ENCODE measurements around the gene CEMIP.

The CEMIP gene

DNA sequence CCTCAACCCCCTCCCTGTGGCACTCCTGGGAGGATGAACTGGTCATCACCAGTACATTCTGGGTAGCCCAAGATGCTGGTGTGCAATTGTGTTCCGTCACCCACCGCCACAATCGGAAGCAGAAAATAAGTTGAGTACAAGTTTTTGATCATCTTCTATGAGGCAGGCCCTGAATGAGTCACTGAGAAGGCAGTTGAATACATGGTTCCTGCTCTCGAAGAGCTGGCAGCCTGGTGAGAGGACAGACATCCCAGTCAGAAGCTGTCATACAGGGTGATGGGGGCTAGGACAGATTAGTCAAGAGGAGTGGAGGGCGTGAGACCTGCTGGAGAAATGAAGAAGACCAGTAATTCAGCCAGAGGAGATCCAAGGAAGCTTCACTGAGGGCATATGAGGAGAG lies 6.2 kb downstream of the CEMIP start:
- no peak for DNase-seq (ENCODE audit: low read depth, low spot score)

- DNase-seq (ENCODE audit: low read depth, low spot score): no peak
Observed at GRCh38 chr15:80785811-80786354, 6.7 kb downstream of the CEMIP start.

GRCh38 chr15:80787316-80787715 lies 8.1 kb downstream of the CEMIP start:
- DNase-seq (ENCODE audit: low read depth, low spot score): no peak

DNA sequence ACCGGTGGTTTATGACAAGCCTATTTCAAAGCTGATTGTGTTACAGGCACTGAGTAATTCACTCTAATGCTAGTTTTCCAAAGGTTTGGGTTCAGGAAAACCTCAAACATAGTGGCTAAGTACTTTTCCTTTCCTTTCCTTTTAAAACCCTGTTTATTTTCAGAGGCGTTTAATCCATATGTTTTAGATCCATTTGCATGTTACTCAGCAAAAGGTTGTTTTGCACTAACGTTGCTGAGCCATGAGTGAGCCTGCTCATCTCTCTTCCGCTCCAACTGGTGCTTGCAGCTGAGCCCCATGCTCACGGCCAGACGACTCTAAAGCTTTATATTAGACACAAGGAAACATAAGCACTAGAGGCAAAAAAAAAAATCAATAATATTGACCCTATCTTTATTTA lies 9.4 kb downstream of the CEMIP start:
- no peak for DNase-seq (ENCODE audit: low read depth, low spot score)

GRCh38 chr15:80789296-80789695 lies 10.1 kb downstream of the CEMIP start:
- no peak for DNase-seq (ENCODE audit: low read depth, low spot score)

GRCh38 chr15:80789796-80790195 lies 10.6 kb downstream of the CEMIP start:
- no peak for DNase-seq (ENCODE audit: low read depth, low spot score)

DNA sequence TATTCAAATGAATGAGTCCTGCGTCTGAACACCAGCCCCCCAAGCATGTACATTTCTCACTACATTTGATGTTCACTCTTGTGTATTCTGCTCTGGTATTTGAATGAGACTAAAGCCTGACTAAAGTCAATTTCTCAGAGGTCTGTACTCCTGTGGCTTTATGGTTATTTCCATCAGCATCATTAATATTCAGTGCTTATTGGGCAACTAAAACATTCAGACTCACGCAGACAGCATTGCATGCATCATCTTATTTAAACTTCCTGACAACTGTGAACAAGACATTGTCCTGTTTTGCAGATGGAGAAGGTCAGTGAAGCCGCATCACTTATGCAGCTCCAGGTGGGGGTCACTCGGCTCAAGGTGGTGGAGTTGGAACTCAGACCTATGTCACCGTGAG lies 11.1 kb downstream of the CEMIP start:
- DNase-seq (ENCODE audit: low read depth, low spot score): no peak

DNA sequence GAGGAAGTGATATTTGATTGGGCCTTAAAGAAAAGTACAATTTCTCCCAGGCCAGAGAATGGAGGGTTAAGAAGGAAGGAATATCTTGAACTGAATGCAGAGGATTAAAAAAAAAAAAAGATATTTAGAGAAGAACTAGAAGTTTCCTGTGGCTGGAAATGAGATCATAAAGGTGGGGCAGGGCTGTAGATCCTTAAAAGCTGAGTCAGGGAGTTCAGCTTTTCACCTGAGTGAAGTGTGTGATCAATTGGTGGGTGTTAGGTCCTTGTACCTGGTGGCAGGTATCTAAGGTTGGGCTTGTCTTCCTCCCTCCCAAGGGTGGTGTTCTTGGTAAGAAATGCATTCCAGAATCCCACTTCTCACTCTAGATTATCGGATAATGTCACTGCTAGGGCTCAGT lies 11.8 kb downstream of the CEMIP start:
- DNase-seq (ENCODE audit: low read depth, low spot score): no peak

DNA sequence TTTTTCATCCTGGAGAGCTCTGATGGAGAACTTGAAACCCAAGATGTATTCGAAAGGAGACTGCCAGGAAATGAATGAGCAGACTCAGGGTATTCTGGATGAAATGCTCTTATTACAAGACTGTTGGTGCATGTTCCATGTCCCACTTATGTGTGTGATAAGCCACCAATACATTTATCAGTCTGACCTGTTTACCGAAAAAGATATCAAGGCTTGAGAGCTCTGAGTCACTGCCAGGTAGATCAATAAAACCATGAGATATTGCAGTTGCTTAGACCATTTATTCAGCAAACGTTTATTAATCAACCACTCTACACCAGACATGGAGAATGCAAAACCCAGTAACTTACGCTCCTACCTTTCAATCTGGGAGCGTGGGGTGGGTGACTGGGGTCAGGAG lies 17.2 kb downstream of the CEMIP start:
- DNase-seq (ENCODE audit: low read depth, low spot score): no peak

- DNase-seq (ENCODE audit: low read depth, low spot score): no peak
Observed at GRCh38 chr15:80798911-80799310, 19.7 kb downstream of the CEMIP start.

- no peak for DNase-seq (ENCODE audit: low read depth, low spot score)
Observed at GRCh38 chr15:80800067-80800466, 20.9 kb downstream of the CEMIP start.

- no peak for DNase-seq (ENCODE audit: low read depth, low spot score)
Observed at GRCh38 chr15:80801891-80802680, 22.9 kb downstream of the CEMIP start.

GRCh38 chr15:80803580-80804525 lies 24.7 kb downstream of the CEMIP start:
- no peak for DNase-seq (ENCODE audit: low read depth, low spot score)

GRCh38 chr15:80804970-80805495 lies 25.9 kb downstream of the CEMIP start:
- DNase-seq (ENCODE audit: low read depth, low spot score): no peak

GRCh38 chr15:80811781-80812315 lies 32.7 kb downstream of the CEMIP start:
- DNase-seq (ENCODE audit: low read depth, low spot score): no peak

GRCh38 chr15:80815106-80815505 lies 35.9 kb downstream of the CEMIP start:
- no peak for DNase-seq (ENCODE audit: low read depth, low spot score)

GRCh38 chr15:80816049-80816653 lies 37.0 kb downstream of the CEMIP start:
- DNase-seq (ENCODE audit: low read depth, low spot score): no peak

DNA sequence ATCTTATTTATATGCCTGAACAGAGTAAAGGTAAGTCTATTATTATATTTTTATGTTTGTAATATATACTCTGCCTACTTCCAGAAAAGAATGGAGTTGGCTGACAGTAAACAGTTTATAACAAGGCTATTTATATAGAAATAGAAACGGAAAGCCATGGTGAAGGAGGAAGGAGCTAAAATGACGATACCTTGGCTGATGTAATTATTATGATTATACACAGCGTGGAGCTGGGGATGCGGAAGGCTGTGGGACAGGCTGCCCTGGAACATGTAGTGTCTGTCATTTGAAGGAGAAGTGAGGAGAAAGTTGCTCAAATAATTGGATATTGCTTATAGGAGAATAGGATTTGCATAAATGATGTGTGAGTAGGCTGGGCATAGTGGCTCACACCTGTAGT lies 37.8 kb downstream of the CEMIP start:
- no peak for DNase-seq (ENCODE audit: low read depth, low spot score)

GRCh38 chr15:80817901-80818300 lies 38.7 kb downstream of the CEMIP start:
- no peak for DNase-seq (ENCODE audit: low read depth, low spot score)

DNA sequence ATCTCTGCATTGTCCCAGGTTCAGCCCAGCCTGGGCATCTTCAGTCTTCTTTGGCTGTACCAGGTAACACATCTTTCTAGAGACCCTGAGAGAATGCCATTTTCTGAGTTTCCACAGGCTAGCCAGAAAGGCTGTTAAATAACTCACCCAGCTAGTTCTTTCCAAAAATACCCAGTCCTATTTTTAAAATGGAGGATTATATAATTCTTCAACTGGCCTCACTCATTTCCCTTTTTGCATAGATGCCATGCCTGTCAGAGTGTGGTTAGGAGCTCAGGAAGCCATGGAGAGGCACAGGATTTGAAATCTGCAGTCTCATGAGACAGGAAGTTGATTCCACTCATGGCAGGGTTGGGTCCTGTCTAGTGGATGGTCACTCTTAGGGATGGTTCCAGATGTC lies 39.8 kb downstream of the CEMIP start:
- no peak for DNase-seq (ENCODE audit: low read depth, low spot score)

DNA sequence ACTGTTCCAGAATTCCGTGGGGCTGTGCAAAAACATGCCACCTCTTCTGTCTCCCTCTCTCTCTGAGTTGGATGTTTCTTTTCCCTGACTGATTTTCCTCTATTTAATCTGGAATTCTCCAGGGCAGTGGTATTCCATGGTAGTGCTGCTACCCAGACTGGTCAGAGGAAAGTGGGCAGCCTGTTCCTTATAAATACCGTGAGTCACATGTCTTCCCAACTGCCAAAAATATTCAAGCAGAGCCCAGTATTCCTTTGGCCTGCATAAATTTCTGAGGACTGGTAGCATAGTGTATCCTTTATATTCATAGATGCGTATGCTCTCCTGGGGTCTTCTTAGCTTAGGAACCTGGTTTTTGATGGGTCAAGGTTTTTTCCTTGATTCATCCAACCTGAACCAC lies 40.9 kb downstream of the CEMIP start:
- no peak for DNase-seq (ENCODE audit: low read depth, low spot score)

- no peak for DNase-seq (ENCODE audit: low read depth, low spot score)
Observed at GRCh38 chr15:80822256-80822655, 43.1 kb downstream of the CEMIP start.

Measured in activated naive CD8-positive, alpha-beta T cell treated with anti-CD3 and anti-CD28 coated beads, Interleukin-2, amount 50 U/mL, for 16 hours (primary cell).